HG02938 (cell line): ENCODE results near the gene CXCL6.

Experiments
- ATAC-seq: cut with Tn5 transposase; IDR thresholded peaks from one replicate; pipeline ENCODE4 v1.9.1; 2021; ENCODE audit warnings: mild to moderate bottlenecking, moderate library complexity; ENCODE audit not compliant: unreplicated experiment

Gene CXCL6

DNA sequence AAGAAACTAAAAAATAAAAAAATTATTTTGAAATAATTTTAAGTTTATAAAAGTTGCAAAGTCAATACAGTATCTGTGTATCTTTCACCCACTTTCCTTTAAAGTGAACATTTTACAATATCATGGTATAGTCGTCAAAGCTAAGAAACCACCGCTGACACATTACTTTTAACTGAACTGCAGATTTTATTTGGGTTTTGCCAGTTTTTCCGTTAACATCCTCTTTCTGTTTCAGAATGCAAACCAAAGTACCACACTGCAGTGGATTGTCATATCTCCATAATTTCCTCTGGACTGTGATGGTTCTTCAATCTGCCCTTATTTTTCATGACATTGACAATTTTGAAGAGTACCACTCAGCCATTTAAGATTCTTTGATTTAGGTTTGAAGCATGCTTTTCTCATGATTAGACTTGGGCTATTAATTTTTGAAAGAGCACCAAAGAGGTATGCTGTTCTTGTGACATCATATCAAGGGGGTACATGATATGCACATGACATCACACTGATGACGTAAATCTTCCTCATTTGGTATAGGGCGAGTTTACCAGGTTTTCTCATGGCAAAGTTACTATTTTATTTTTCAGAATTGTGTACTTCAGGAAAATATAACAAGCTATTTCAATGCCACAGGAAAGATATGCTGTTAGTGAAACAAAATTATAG, 29.1 kb downstream of the CXCL6 start:
- no peak for ATAC-seq

DNA sequence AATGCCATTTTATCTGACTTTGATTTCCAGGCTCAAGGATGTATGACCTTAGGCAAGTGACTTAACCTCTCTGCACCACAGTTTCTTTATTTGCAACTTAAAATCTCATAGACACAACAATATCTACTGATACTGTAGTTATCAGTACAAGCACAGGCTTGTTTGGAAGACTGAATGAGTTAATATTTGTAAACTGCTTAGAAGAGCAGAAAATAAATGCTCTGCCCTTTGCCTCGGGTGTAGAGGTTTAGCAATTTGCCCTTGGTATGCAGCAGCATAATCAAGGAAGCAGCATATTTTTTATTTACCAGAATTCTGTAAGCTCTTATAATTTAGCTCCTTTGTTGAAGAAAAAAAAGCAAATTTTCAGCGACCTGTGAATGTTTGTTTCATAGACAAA, 29.8 kb downstream of the CXCL6 start:
- ATAC-seq, result no peak

DNA sequence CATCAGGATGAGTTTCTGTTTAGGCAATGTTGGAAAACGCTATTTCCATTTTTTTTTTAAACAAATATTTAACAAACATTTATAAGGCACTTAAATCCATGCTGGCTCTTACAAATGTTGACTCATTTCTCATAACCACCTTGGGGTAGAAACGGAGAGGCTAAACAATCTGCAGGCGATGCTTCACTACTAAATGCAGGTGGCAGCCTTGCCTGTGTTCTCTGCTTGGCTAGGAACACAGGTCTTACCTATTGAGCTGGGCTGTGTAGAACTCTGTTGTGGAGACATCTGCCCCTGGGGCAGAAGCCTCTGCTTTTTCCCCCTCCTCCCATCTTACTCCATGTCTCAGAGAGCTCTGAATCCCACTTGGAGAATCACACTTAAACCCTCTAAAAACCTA, 31.3 kb downstream of the CXCL6 start:
- no peak for ATAC-seq

DNA sequence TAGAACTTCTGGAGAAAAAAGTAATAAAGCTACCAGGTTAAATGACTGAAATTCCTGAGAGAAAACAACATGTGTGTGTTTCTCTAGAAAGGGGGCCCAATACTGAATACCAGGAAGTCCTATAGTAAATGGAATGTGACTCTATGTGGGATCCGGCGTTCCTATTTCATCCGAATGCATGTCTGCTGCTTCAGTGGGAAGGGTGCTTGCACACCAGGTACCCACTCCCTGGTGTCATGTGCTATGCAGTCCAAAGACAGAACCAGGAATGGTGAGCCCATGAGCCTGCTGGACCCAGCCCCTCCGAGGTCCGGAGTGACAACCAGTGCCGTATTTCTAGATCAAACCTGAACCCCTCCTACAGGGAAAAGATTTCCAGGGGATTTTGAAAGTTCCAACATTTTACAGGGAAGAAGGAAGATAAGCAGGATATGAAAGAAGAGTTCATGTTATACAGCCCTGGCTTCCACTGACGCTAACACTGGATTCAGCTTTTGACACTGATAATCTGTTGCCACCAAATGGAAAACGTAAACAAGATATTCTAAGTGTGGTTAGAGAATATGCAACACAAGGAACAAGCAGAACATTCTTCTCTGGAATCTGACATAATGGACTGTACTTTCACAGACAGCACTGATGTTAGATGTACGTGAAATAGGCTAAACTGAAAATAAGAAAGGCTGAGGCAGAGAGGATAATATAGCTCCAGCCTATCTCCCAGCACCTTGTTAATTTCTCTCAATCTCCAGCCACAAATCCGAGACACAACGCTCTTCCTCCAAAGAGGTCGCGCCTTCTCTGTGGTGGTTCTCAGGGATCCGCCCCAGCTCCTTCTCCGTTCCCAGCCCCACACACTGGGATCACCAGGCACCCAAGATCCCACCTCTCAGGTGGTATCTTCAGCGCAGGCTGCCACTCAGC, 32.0 kb downstream of the CXCL6 start:
- peak; percentile 7 for ATAC-seq

DNA sequence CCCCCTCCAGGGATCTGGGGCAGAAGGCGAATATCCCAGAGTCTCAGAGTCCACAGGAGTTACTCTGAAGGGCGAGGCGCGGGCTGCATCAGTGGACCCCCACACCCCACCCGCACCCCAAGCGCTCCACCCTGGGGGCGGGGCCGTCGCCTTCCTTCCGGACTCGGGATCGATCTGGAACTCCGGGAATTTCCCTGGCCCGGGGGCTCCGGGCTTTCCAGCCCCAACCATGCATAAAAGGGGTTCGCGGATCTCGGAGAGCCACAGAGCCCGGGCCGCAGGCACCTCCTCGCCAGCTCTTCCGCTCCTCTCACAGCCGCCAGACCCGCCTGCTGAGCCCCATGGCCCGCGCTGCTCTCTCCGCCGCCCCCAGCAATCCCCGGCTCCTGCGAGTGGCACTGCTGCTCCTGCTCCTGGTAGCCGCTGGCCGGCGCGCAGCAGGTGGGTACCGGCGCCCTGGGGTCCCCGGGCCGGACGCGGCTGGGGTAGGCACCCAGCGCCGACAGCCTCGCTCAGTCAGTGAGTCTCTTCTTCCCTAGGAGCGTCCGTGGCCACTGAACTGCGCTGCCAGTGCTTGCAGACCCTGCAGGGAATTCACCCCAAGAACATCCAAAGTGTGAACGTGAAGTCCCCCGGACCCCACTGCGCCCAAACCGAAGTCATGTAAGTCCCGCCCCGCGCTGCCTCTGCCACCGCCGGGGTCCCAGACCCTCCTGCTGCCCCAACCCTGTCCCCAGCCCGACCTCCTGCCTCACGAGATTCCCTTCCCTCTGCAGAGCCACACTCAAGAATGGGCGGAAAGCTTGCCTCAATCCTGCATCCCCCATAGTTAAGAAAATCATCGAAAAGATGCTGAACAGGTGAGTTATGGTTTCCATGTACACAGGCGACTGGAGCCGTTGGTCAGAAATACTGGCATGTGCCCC, 32.9 kb downstream of the CXCL6 start, which contains the start of gene CXCL1:
CXCL1 (plus strand) TSS at position 264 of the 926 bp plus-strand sequence; CDS start at position 342, 78 bp downstream.
- peak; percentile 44 for ATAC-seq

- ATAC-seq, result no peak
These were observed 33.8 kb downstream of the CXCL6 start for GRCh38 chr4:73870260-73870659.

DNA sequence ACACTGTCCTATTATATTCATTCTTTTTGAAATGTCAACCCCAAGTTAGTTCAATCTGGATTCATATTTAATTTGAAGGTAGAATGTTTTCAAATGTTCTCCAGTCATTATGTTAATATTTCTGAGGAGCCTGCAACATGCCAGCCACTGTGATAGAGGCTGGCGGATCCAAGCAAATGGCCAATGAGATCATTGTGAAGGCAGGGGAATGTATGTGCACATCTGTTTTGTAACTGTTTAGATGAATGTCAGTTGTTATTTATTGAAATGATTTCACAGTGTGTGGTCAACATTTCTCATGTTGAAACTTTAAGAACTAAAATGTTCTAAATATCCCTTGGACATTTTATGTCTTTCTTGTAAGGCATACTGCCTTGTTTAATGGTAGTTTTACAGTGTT, 34.3 kb downstream of the CXCL6 start:
- no peak for ATAC-seq

- ATAC-seq, result no peak
These were observed 35.2 kb downstream of the CXCL6 start for GRCh38 chr4:73871511-73872310.

DNA sequence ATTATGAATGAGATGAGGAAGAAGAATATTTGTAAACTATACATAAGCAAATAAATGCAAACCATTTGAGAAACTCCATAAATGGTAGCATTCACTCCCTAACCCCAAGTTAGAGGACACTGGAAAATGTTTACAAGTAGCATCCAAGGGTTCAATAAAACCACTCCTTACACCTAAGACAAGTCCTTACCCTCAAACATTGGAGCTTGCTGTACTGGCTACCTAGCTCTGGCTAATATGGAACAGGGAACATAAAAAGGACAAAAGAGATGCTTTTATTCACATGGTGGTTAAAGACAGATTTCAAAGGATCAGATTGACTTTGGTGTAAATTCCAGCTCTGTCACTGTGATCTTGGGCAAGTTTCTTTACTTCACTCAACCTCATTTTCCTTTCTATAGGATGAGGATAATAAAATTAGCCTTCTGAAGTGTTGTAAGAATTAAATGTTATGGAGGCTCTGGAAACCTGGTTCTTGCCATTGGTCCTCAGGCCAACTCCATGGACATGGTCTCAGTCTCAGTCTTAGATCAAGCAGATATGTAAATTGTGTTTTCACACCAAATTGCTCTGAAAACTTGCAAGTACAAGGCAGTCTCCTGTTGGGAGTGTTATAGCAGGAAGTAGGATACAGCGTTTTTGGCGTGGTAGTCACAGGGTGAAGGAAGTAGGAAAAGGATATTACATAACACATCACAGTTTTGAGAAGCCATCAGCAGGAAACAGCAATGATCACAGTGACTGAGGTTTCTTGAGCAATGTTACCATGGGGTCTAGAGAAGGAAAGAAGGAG, 36.0 kb downstream of the CXCL6 start:
- no peak for ATAC-seq

- no peak for ATAC-seq
These were observed 37.9 kb downstream of the CXCL6 start for GRCh38 chr4:73874386-73874785.

GRCh38 chr4:73875401-73875800, 38.9 kb downstream of the CXCL6 start:
- ATAC-seq, result no peak

GRCh38 chr4:73883306-73883705, 46.8 kb downstream of the CXCL6 start:
- ATAC-seq, result no peak

DNA sequence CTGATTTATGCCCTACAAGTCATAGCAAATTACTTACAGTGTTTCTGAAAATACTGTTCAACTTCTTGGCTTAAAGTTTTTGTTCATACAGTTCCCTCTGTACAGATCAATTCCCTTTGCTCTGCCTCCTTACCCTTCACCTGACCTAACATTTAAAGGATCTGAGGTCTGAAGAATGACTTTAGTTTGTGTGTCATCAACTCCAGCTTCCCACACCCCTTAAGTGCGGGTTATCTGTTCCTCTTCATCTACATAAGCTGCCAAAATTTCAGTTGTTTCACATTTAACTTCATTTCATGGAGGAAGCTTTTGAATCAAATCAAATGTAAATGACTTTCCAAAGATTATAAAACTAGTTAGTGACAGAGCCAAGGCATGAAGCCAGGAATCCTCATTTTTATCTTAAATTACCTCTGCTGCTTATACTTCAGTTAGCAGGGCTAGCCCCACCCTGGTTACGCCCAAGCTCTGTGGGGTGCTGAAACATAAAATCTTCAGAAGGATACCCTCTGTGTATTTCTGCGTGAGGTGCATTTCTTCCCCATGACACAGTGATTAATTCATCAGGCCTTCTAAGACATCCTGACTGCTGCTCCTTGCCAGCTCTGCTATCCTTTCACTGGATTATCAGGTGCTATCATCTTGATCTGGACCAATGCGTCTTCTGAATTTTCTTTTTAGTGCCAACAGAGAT, 49.2 kb downstream of the CXCL6 start:
- ATAC-seq, result no peak
